ENCODE data around the gene CTSD. TPM values are rescaled to one million over a fixed set of nuclear protein-coding genes. Genes with fewer than 3 reads are reported as not detected.

Gene CTSD
- total RNA-seq, 1 donor from 2014 or later: 2,163 TPM

- DNase-seq (ENCODE audit: low spot score): no peak
Observed at GRCh38 chr11:1782831-1783724, 19.4 kb upstream of the CTSD start.

GRCh38 chr11:1782031-1782590 is 18.4 kb upstream of the CTSD start:
- DNase-seq (ENCODE audit: low spot score): no peak

GRCh38 chr11:1781593-1781975 is 17.9 kb upstream of the CTSD start:
- DNase-seq (ENCODE audit: low spot score): no peak

GRCh38 chr11:1780700-1781592 is 17.2 kb upstream of the CTSD start:
- DNase-seq (ENCODE audit: low spot score): no peak

GRCh38 chr11:1779806-1780699 is 16.3 kb upstream of the CTSD start:
- DNase-seq (ENCODE audit: low spot score): no peak

GRCh38 chr11:1779034-1779805 is 15.5 kb upstream of the CTSD start:
- no peak for DNase-seq (ENCODE audit: low spot score)

- no peak for DNase-seq (ENCODE audit: low spot score)
Observed at GRCh38 chr11:1778141-1778911, 14.6 kb upstream of the CTSD start.

- DNase-seq (ENCODE audit: low spot score): no peak
Observed at GRCh38 chr11:1777737-1778136, 14.0 kb upstream of the CTSD start.

GRCh38 chr11:1776944-1777715 is 13.4 kb upstream of the CTSD start:
- DNase-seq (ENCODE audit: low spot score): no peak

- no peak for DNase-seq (ENCODE audit: low spot score)
Observed at GRCh38 chr11:1776331-1776851, 12.7 kb upstream of the CTSD start.

GRCh38 chr11:1774886-1775285 is 11.2 kb upstream of the CTSD start:
- DNase-seq (ENCODE audit: low spot score): no peak

GRCh38 chr11:1773994-1774550 is 10.3 kb upstream of the CTSD start:
- no peak for DNase-seq (ENCODE audit: low spot score)

- peak; percentile 10 for DNase-seq (ENCODE audit: low spot score)
Observed at GRCh38 chr11:1773131-1773993, 9.6 kb upstream of the CTSD start.

GRCh38 chr11:1772270-1773130 is 8.8 kb upstream of the CTSD start:
- DNase-seq (ENCODE audit: low spot score): peak; percentile 68

- peak; percentile 12 for DNase-seq (ENCODE audit: low spot score)
Observed at GRCh38 chr11:1771700-1772099, 8.0 kb upstream of the CTSD start.

- DNase-seq (ENCODE audit: low spot score): no peak
Observed at GRCh38 chr11:1771273-1771672, 7.5 kb upstream of the CTSD start.
